Endothelial cell of umbilical vein (primary cell): Measurements from ENCODE around the gene GPR78. TPM values are rescaled to one million over a fixed set of nuclear protein-coding genes. Genes with fewer than 3 reads are reported as not detected.

Experiments used
- BruUV-seq: library from RNA; stranded (reverse); fragments of 400-500 nt; replicated peaks from 2 replicates; lab custom pipeline; 2021; lab: Mats Ljungman, UMichigan
- CTCF ChIA-PET: fragments of 300-600, 350-600 bp; sonication (Branson Sonifier 250); formaldehyde crosslinking; loops from one replicate; lab custom pipeline; 2021; ENCODE audit warnings: antibody characterized with exemption, inconsistent platforms; lab: Charles Lee
- POLR2A ChIA-PET: fragments of 300-600, 350-600 bp; sonication (Branson Sonifier 250); formaldehyde crosslinking; loops from one replicate; lab custom pipeline; 2021; ENCODE audit warnings: antibody characterized with exemption, inconsistent platforms; lab: Charles Lee
- DNase-seq: peaks from one replicate; pipeline ENCODE4 v3.0.0-alpha.2; 2011; ENCODE audit warnings: low read depth, low spot score
- FAIRE-seq: peaks from 2 replicates; lab custom pipeline; 2011; peaks lifted over from hg19 to GRCh38; lab: Jason Lieb, UNC
- H2AFZ ChIP-seq: 2 replicates; pipeline ENCODE4 v1.6.0; 2012; ENCODE audit warnings: low read depth, low read length, control low read depth, inconsistent platforms
- H3K27ac ChIP-seq: 2 replicates; pipeline ENCODE4 v1.5.1; 2011; ENCODE audit warnings: low read depth, mild to moderate bottlenecking, control low read depth, low read length, moderate library complexity; ENCODE audit not compliant: insufficient read depth
- H3K27me3 ChIP-seq, 2 experiments: 2 replicates each; pipeline versions ENCODE4 v1.6.0 to v1.6.1; 2011; ENCODE audit warnings: low read length in 2 of 2, mixed read lengths in 1 of 2; ENCODE audit not compliant: control insufficient read depth in 2 of 2, insufficient read depth in 2 of 2
- H3K36me3 ChIP-seq, 2 experiments: 2 replicates in 1 of 2; 3 replicates in 1 of 2; pipeline ENCODE4 v1.5.1; 2011; ENCODE audit warnings: low read length in 2 of 2, mild to moderate bottlenecking in 1 of 2, moderate library complexity in 1 of 2; ENCODE audit not compliant: control insufficient read depth in 2 of 2, insufficient read depth in 2 of 2; ENCODE audit errors: extremely low read depth in 1 of 2
- H3K4me1 ChIP-seq: 3 replicates; pipeline ENCODE4 v1.5.1; 2011; ENCODE audit warnings: mild to moderate bottlenecking, low read length; ENCODE audit not compliant: control insufficient read depth, insufficient read depth; ENCODE audit errors: extremely low read depth
- H3K4me2 ChIP-seq: 2 replicates; pipeline ENCODE4 v1.6.1; 2011; ENCODE audit warnings: low read length, control low read depth, mixed read lengths; ENCODE audit not compliant: insufficient read depth
- H3K4me3 ChIP-seq, 3 experiments: fragments of 200-600 bp in 1 of 3; sonication (generic), shearing (Covaris generic) in 1 of 3; replicated peaks in 1 of 3; 2 replicates each; pipeline ENCODE4 v1.5.1; 2011 to 2016; ENCODE audit warnings: control low read depth in 3 of 3, low read length in 3 of 3, mild to moderate bottlenecking in 2 of 3, inconsistent platforms in 1 of 3, low read depth in 1 of 3, moderate library complexity in 1 of 3; ENCODE audit not compliant: insufficient read depth in 1 of 3
- H3K79me2 ChIP-seq: 2 replicates; pipeline ENCODE4 v1.6.0; 2012; ENCODE audit warnings: low read length, inconsistent platforms; ENCODE audit not compliant: control insufficient read depth, insufficient read depth
- H3K9ac ChIP-seq: replicated peaks from 2 replicates; pipeline ENCODE3; 2011; ENCODE audit warnings: low read length, control low read depth; ENCODE audit not compliant: insufficient read depth; ENCODE audit errors: extremely low read depth
- H3K9me1 ChIP-seq: replicated peaks from 3 replicates; pipeline ENCODE4 v1.6.0; 2011; ENCODE audit warnings: mild to moderate bottlenecking, low read length; ENCODE audit not compliant: control insufficient read depth, insufficient read depth; ENCODE audit errors: extremely low read depth
- H3K9me3 ChIP-seq: replicated peaks from 2 replicates; pipeline ENCODE4 v1.5.1; 2012; ENCODE audit warnings: low read length, inconsistent platforms; ENCODE audit not compliant: control insufficient read depth, insufficient read depth
- H4K20me1 ChIP-seq: replicated peaks from 2 replicates; pipeline ENCODE3; 2011; ENCODE audit warnings: mild to moderate bottlenecking, low read length; ENCODE audit not compliant: control insufficient read depth, insufficient read depth; ENCODE audit errors: extremely low read depth
- CTCF ChIP-seq, 2 donors: IDR thresholded peaks; 1 replicate in 1 of 2; 2 replicates in 1 of 2; pipeline ENCODE4 v1.5.1; 2011; ENCODE audit warnings: low read length in 2 of 2, mild to moderate bottlenecking in 2 of 2, moderate library complexity in 2 of 2, control low read depth in 1 of 2, inconsistent platforms in 1 of 2, low read depth in 1 of 2; ENCODE audit not compliant: insufficient read depth in 1 of 2; ENCODE audit errors: extremely low read depth in 1 of 2
- EZH2 ChIP-seq: IDR thresholded peaks from 2 replicates; pipeline ENCODE4 v1.6.1; 2012; ENCODE audit warnings: borderline replicate concordance, low read depth, mild to moderate bottlenecking, moderate library complexity, low read length, inconsistent platforms; ENCODE audit not compliant: severe bottlenecking
- FOS ChIP-seq: IDR thresholded peaks from 2 replicates; pipeline ENCODE4 v1.6.1; 2011; ENCODE audit warnings: mild to moderate bottlenecking, low read length, moderate library complexity, borderline replicate concordance; ENCODE audit not compliant: insufficient read depth
- GATA2 ChIP-seq: IDR thresholded peaks from 2 replicates; pipeline ENCODE4 v1.7.0; 2011; ENCODE audit warnings: low read depth, mild to moderate bottlenecking, moderate library complexity, mixed read lengths, low read length; ENCODE audit not compliant: insufficient read length, insufficient read depth
- JUN ChIP-seq: IDR thresholded peaks from 2 replicates; pipeline ENCODE4 v1.6.1; 2011; ENCODE audit warnings: borderline replicate concordance, low read depth; ENCODE audit not compliant: insufficient read length, insufficient read depth
- MYC ChIP-seq: IDR thresholded peaks from one replicate; pipeline ENCODE4 v1.6.1; 2011; ENCODE audit warnings: mild to moderate bottlenecking, low read depth, low read length
- POLR2A ChIP-seq: IDR thresholded peaks from 2 replicates; pipeline ENCODE4 v1.6.1; 2012; ENCODE audit warnings: low read depth, mild to moderate bottlenecking, control low read depth, low read length
- POLR2AphosphoS5 ChIP-seq: IDR thresholded peaks from 2 replicates; pipeline ENCODE4 v1.6.1; 2012; ENCODE audit warnings: low read depth, mild to moderate bottlenecking, control low read depth, low read length, moderate library complexity; ENCODE audit not compliant: insufficient read depth
- dilution Hi-C: fragments of 300-500 bp; cut with MboI; formaldehyde crosslinking; loops from one replicate; pipeline ENCODE4 v1.15.0; 2019; ENCODE audit warnings: low sequenced_read_pairs; ENCODE audit not compliant: extremely low pct_ligation_motif_present
- intact Hi-C: fragments of 100-400 bp; cut with micrococcal nuclease; formaldehyde crosslinking; loops from one replicate; pipeline ENCODE4 v1.10.0; 2022
- polyA plus RNA-seq, 4 experiments: library from polyadenylated mRNA; depleted of rRNA in 3 of 4; stranded (reverse) in 3 of 4; unstranded in 1 of 4; fragments of >200 nt; gene quantifications; 2 replicates each; pipeline versions ENCODE4 v1.2.1 to v1.2.3, GENCODE V29; 2011 to 2012; ENCODE audit warnings: missing spikeins in 1 of 4
- total RNA-seq: library from RNA; stranded (reverse); gene quantifications from 2 replicates; pipeline ENCODE4 v1.2.3, GENCODE V29; 2021
- TF ChIP-seq, protein P1 (sequence below): IDR thresholded peaks from 2 replicates; pipeline ENCODE4 v1.6.1; 2011; ENCODE audit not compliant: insufficient read depth, insufficient read length

GPR78 gene
- total and polyA plus RNA-seq, 2 donors (not counting 3 experiments of a cell fraction or from before 2014, with no cell fraction given) = not detected

DNA sequence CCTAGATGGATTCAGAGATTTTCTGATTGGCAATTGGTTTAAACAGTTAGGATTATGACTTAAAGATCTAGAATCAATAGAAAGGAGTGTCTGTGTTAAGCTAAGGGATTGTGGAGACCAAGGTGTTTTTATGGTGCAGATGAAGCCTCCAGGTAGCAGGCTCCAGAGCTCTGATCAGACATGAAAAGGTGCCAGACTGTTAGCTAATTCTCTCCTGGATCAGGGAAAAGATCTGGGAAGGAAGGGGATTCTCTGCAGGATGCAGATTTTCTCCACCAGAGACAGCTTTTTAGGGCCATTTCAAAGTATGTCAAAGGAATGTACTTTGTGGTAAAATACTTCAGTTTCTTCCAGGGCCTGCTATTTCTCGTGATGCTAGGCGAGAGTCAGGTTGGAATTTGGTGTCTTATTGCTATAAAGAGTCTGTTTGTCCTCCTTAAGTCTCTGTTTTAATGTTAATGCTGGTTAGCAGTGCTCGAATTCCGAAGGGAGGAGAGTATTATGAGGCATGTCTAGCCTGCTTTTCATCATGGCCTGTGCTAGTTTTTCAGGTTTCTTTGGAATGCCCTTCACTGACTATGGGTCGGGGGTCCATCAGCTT is 12.0 kb upstream of the GPR78 start:
- H3K9ac ChIP-seq = no peak overlapping the region
- no peaks in the 10 kb centered on the region for H3K36me3 ChIP-seq
- no peak for DNase-seq
- no peak overlapping the region for H3K4me3 ChIP-seq
- no peak for FAIRE-seq
- no peaks in the 10 kb centered on the region for H3K4me1 ChIP-seq
- no peak overlapping the region for H3K4me2 ChIP-seq
- intact Hi-C loops = no loop called here
- H3K79me2 ChIP-seq = no peaks in the 10 kb centered on the region
- H4K20me1 ChIP-seq = no peaks in the 10 kb centered on the region
- no peak overlapping the region for H3K27ac ChIP-seq
- no peaks in the 10 kb centered on the region for H3K9me1 ChIP-seq
- no TSS peak for BruUV-seq
- dilution Hi-C loops = no loop called here
- H3K27me3 ChIP-seq = no peaks in the 10 kb centered on the region
- ChIA-PET CTCF (interaction anchor here (1.6 kb wide), 1 partner anchor 39 kb away, joined by 4 read pairs; no protein-coding TSS in a partner anchor), POLR2A (no interaction called here)
- H2AFZ ChIP-seq = no peak overlapping the region
- H3K9me3 ChIP-seq = no peaks in the 10 kb centered on the region
- TF ChIP-seq GATA2 = no peak

DNA sequence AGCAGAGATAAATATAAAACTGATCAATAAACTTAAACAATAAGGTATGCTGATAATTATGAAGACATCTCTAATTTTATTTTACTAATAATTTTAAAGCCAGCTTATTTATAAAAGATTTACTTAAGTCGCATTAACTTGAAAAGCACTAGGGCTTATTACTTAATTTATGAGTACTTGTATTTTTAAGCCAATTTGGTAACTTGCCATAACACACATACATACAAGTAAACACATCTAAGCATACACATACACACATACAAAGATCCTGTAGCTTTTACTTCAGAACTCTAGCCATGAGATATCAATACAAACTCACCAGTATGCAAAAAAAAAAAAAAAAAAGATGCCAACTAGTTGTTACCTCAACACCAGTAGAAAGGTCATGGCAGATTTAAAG is 10.0 kb upstream of the GPR78 start:
- FAIRE-seq = no peak
- Histone ChIP-seq H4K20me1 (no peaks in the 10 kb centered on the region), H3K9me3 (no peaks in the 10 kb centered on the region), H3K4me3 (no peak overlapping the region), H3K4me1 (no peaks in the 10 kb centered on the region), H3K27me3 (no peaks in the 10 kb centered on the region), H3K36me3 (no peaks in the 10 kb centered on the region), H3K27ac (no peak overlapping the region), H2AFZ (no peak overlapping the region), H3K4me2 (no peak overlapping the region), H3K79me2 (no peaks in the 10 kb centered on the region), H3K9me1 (no peaks in the 10 kb centered on the region), H3K9ac (no peak overlapping the region)
- BruUV-seq = no TSS peak
- TF ChIP-seq, protein P1, sequence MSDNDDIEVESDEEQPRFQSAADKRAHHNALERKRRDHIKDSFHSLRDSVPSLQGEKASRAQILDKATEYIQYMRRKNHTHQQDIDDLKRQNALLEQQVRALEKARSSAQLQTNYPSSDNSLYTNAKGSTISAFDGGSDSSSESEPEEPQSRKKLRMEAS = no peak
- TF ChIP-seq POLR2A (no peak), FOS (no peak), MYC (no peak), EZH2 (no peak), POLR2AphosphoS5 (no peak), JUN (no peak), GATA2 (no peak), CTCF (IDR thresholded peaks at IDR 0.05; ENCODE audit: extremely low read depth in 1 of 2, insufficient read depth in 1 of 2, low read depth in 1 of 2, low read length in 2 of 2) (no peak)
- POLR2A ChIA-PET = no interaction called here
- DNase-seq = no peak
- intact Hi-C loops (no loop called here), dilution Hi-C loops (no loop called here)
- CTCF ChIA-PET = no interaction called here
